ENCODE results near the gene KRT26.
"Not testable (repeated sequence)": the region's sequence is repeated elsewhere in the genome, so short reads cannot be mapped to it uniquely, and the experiment has no call there.

The KRT26 gene

GRCh38 chr17:40772101-40772500 lies at the start of gene KRT26:
Gene KRT26, minus strand, starts transcription at chr17:40772201. Its CDS starts 88 bp downstream, at chr17:40772113.
- DNase-seq, result no peak

GRCh38 chr17:40821536-40821935 lies 49.5 kb upstream of the KRT26 start:
- no peak for DNase-seq

GRCh38 chr17:40820228-40820838 lies 48.3 kb upstream of the KRT26 start:
- no peak for DNase-seq

GRCh38 chr17:40819528-40820125 lies 47.6 kb upstream of the KRT26 start:
- DNase-seq, result no peak

GRCh38 chr17:40818733-40819527 lies 46.9 kb upstream of the KRT26 start:
- DNase-seq, result peak; percentile 75 to 87 (median 79)

GRCh38 chr17:40818343-40818732 lies 46.3 kb upstream of the KRT26 start:
- DNase-seq, result no peak

- no peak for DNase-seq
These were observed 45.2 kb upstream of the KRT26 start for GRCh38 chr17:40817103-40817682.

- no peak for DNase-seq
These were observed 44.6 kb upstream of the KRT26 start for GRCh38 chr17:40816569-40816968.

GRCh38 chr17:40815381-40815780 lies 43.4 kb upstream of the KRT26 start:
- DNase-seq, result no peak

GRCh38 chr17:40814657-40815056 lies 42.7 kb upstream of the KRT26 start:
- not testable (repeated sequence) for DNase-seq

GRCh38 chr17:40813804-40814203 lies 41.8 kb upstream of the KRT26 start:
- no peak for DNase-seq

- no peak for DNase-seq
These were observed 40.6 kb upstream of the KRT26 start for GRCh38 chr17:40812639-40813038.

- no peak for DNase-seq
These were observed 38.5 kb upstream of the KRT26 start for GRCh38 chr17:40810494-40810893.

GRCh38 chr17:40809721-40810421 lies 37.9 kb upstream of the KRT26 start:
- no peak for DNase-seq

GRCh38 chr17:40806131-40806530 lies 34.1 kb upstream of the KRT26 start:
- DNase-seq, result no peak

- DNase-seq, result peak in 5 of 6 experiments; percentile 46 to 64 (median 59)
These were observed 31.6 kb upstream of the KRT26 start for GRCh38 chr17:40803617-40804082.

GRCh38 chr17:40801157-40801556 lies 29.2 kb upstream of the KRT26 start:
- DNase-seq, result no peak

- no peak for DNase-seq
These were observed 28.4 kb upstream of the KRT26 start for GRCh38 chr17:40800381-40800780.

- no peak for DNase-seq
These were observed 27.9 kb upstream of the KRT26 start, which contains the start of gene KRT28 for GRCh38 chr17:40799859-40800258. Gene KRT28, minus strand, starts transcription at chr17:40799959. Its CDS starts 66 bp downstream, at chr17:40799893.

- DNase-seq, result no peak
These were observed 24.8 kb upstream of the KRT26 start for GRCh38 chr17:40796846-40797245.

GRCh38 chr17:40795019-40795667 lies 23.1 kb upstream of the KRT26 start:
- no peak for DNase-seq

- DNase-seq, result no peak
These were observed 22.5 kb upstream of the KRT26 start for GRCh38 chr17:40794466-40794865.
